Keratinocyte (primary cell): ENCODE data around the gene NTMT1. TPM values are rescaled to one million over a fixed set of nuclear protein-coding genes. Genes with fewer than 3 reads are reported as not detected.

Experiments used
- DNase-seq: peaks from one replicate; pipeline ENCODE4 v3.0.0-alpha.2; 2011; ENCODE audit warnings: low read depth, missing footprints, low spot score
- FAIRE-seq: peaks from 2 replicates; lab custom pipeline; 2011; peaks lifted over from hg19 to GRCh38; lab: Jason Lieb, UNC
- H2AFZ ChIP-seq: 2 replicates; pipeline ENCODE4 v1.6.0; 2012; ENCODE audit warnings: low read length, control low read depth, inconsistent platforms; ENCODE audit not compliant: control insufficient read depth
- H3K27ac ChIP-seq: 2 replicates; pipeline ENCODE4 v1.5.1; 2011; ENCODE audit warnings: low read length; ENCODE audit not compliant: control insufficient read depth, insufficient read depth
- H3K27me3 ChIP-seq: 3 replicates; pipeline ENCODE4 v1.6.0; 2011; ENCODE audit warnings: low read length; ENCODE audit not compliant: control insufficient read depth, insufficient read depth; ENCODE audit errors: extremely low read depth
- H3K36me3 ChIP-seq, 2 experiments: 2 replicates in 1 of 2; 3 replicates in 1 of 2; pipeline ENCODE4 v1.5.1; 2011; ENCODE audit warnings: low read length in 2 of 2, mild to moderate bottlenecking in 1 of 2; ENCODE audit not compliant: control insufficient read depth in 2 of 2, insufficient read depth in 2 of 2; ENCODE audit errors: extremely low read depth in 1 of 2
- H3K4me1 ChIP-seq: 3 replicates; pipeline ENCODE4 v1.5.1; 2011; ENCODE audit warnings: low read length; ENCODE audit not compliant: control insufficient read depth, insufficient read depth; ENCODE audit errors: extremely low read depth
- H3K4me2 ChIP-seq: 3 replicates; pipeline ENCODE4 v1.6.0; 2011; ENCODE audit warnings: low read depth, low read length; ENCODE audit not compliant: control insufficient read depth, insufficient read depth; ENCODE audit errors: extremely low read depth
- H3K4me3 ChIP-seq, 3 experiments: fragments of 200-600 bp in 1 of 3; sonication (generic) in 1 of 3; 2 replicates in 2 of 3; 3 replicates in 1 of 3; pipeline ENCODE4 v1.5.1; 2011 to 2016; ENCODE audit warnings: low read length in 3 of 3, mild to moderate bottlenecking in 3 of 3, control low read depth in 2 of 3, inconsistent platforms in 1 of 3, low read depth in 1 of 3, mixed read lengths in 1 of 3, mixed run types in 1 of 3, moderate library complexity in 1 of 3; ENCODE audit not compliant: control insufficient read depth in 2 of 3, insufficient read depth in 2 of 3; ENCODE audit errors: extremely low read depth in 1 of 3
- H3K79me2 ChIP-seq: 2 replicates; pipeline ENCODE4 v1.6.0; 2012; ENCODE audit warnings: low read length; ENCODE audit not compliant: control insufficient read depth, insufficient read depth
- H3K9ac ChIP-seq: 3 replicates; pipeline ENCODE4 v1.6.0; 2011; ENCODE audit warnings: low read length; ENCODE audit not compliant: control insufficient read depth, insufficient read depth; ENCODE audit errors: extremely low read depth
- H3K9me1 ChIP-seq: 3 replicates; pipeline ENCODE4 v1.6.0; 2011; ENCODE audit warnings: low read length; ENCODE audit not compliant: control insufficient read depth, insufficient read depth; ENCODE audit errors: extremely low read depth
- H3K9me3 ChIP-seq: 2 replicates; pipeline ENCODE4 v1.5.1; 2012; ENCODE audit warnings: low read depth, low read length; ENCODE audit not compliant: control insufficient read depth
- H4K20me1 ChIP-seq: 3 replicates; pipeline ENCODE4 v1.6.0; 2011; ENCODE audit warnings: low read length; ENCODE audit not compliant: control insufficient read depth, insufficient read depth; ENCODE audit errors: extremely low read depth
- CTCF ChIP-seq, 3 experiments: IDR thresholded peaks in 1 of 3; conservative IDR thresholded peaks in 1 of 3; optimal IDR thresholded peaks in 1 of 3; 2 replicates in 2 of 3; 3 replicates in 1 of 3; pipeline versions ENCODE3 to v1.5.1; 2011; ENCODE audit warnings: low read length in 3 of 3, mild to moderate bottlenecking in 3 of 3, moderate library complexity in 2 of 3, control low read depth in 1 of 3, inconsistent platforms in 1 of 3; ENCODE audit not compliant: insufficient read depth in 2 of 3; ENCODE audit errors: extremely low read depth in 1 of 3
- EZH2 ChIP-seq: IDR thresholded peaks from one replicate; pipeline ENCODE4 v1.6.1; 2012; ENCODE audit warnings: inconsistent platforms, mild to moderate bottlenecking, low read length, moderate library complexity
- dilution Hi-C: fragments of 300-500 bp; cut with MboI; formaldehyde crosslinking; loops from one replicate; pipeline ENCODE4 v1.7.0; 2020; ENCODE audit warnings: low sequenced_read_pairs; ENCODE audit not compliant: extremely low pct_ligation_motif_present
- polyA plus RNA-seq, 5 experiments: library from polyadenylated mRNA; depleted of rRNA in 3 of 5; stranded (reverse) in 3 of 5; stranded (forward) in 1 of 5; unstranded in 1 of 5; fragments of >200 nt; gene quantifications; 1 replicate in 1 of 5; 2 replicates in 3 of 5; 3 replicates in 1 of 5; pipeline versions ENCODE4 v1.2.1 to v1.2.3, GENCODE V29; 2011 to 2012; ENCODE audit warnings: missing spikeins in 2 of 5, low read depth in 1 of 5, low replicate concordance in 1 of 5

Gene NTMT1
- polyA plus RNA-seq, 1 donor (not counting 4 experiments of a cell fraction or from before 2014, with no cell fraction given) = 50.2 TPM

GRCh38 chr9:129675620-129676019, 49.7 kb downstream of the NTMT1 start:
- dilution Hi-C loops = no loop called here
- no peaks in the 10 kb centered on the region for H4K20me1 ChIP-seq

GRCh38 chr9:129676287-129676686, 50.3 kb downstream of the NTMT1 start:
- Histone ChIP-seq H3K79me2 (no peaks in the 10 kb centered on the region), H3K9me3 (no peaks in the 10 kb centered on the region), H3K9ac (no peak overlapping the region), H3K4me2 (no peak overlapping the region), H4K20me1 (no peaks in the 10 kb centered on the region), H3K36me3 (no peaks in the 10 kb centered on the region), H2AFZ (no peak overlapping the region), H3K9me1 (no peaks in the 10 kb centered on the region), H3K27ac (no peak overlapping the region), H3K4me3 (no peak overlapping the region), H3K27me3 (peaks cover 29% of the 10 kb centered on the region), H3K4me1 (peaks cover 3% of the 10 kb centered on the region)
- dilution Hi-C loops = no loop called here
- FAIRE-seq = no peak
- no peak for DNase-seq
- no peak for TF ChIP-seq EZH2
- TF ChIP-seq CTCF (optimal IDR thresholded peaks at IDR 0.05 in 1 of 3, IDR thresholded peaks at IDR 0.05 in 1 of 3, conservative IDR thresholded peaks at IDR 0.05 in 1 of 3; ENCODE audit: extremely low read depth in 1 of 3, insufficient read depth in 2 of 3, low read length in 3 of 3) = no peak

More at GRCh38 chr9:129675620-129676019, 49.7 kb downstream of the NTMT1 start:
- peaks cover 3% of the 10 kb centered on the region for H3K4me1 ChIP-seq
- no peak for DNase-seq
- H3K4me2 ChIP-seq = no peak overlapping the region
- no peaks in the 10 kb centered on the region for H3K79me2 ChIP-seq
- H3K27me3 ChIP-seq = peaks cover 29% of the 10 kb centered on the region
- no peaks in the 10 kb centered on the region for H3K36me3 ChIP-seq
- no peaks in the 10 kb centered on the region for H3K9me1 ChIP-seq
- no peak for TF ChIP-seq EZH2
- H3K9ac ChIP-seq = no peak overlapping the region
- no peak overlapping the region for H3K27ac ChIP-seq
- no peak overlapping the region for H3K4me3 ChIP-seq
- FAIRE-seq = no peak
- H2AFZ ChIP-seq = no peak overlapping the region
- no peaks in the 10 kb centered on the region for H3K9me3 ChIP-seq

- dilution Hi-C loops = no loop called here
- no peak overlapping the region for H3K4me3 ChIP-seq
- H3K9me3 ChIP-seq = no peaks in the 10 kb centered on the region
- no peak overlapping the region for H2AFZ ChIP-seq
- no peak for TF ChIP-seq CTCF (optimal IDR thresholded peaks at IDR 0.05 in 1 of 3, IDR thresholded peaks at IDR 0.05 in 1 of 3, conservative IDR thresholded peaks at IDR 0.05 in 1 of 3; ENCODE audit: extremely low read depth in 1 of 3, insufficient read depth in 2 of 3, low read length in 3 of 3)
- no peak for TF ChIP-seq EZH2
- no peak overlapping the region for H3K27ac ChIP-seq
- no peaks in the 10 kb centered on the region for H3K79me2 ChIP-seq
- no peaks in the 10 kb centered on the region for H3K9me1 ChIP-seq
- DNase-seq (no peak), FAIRE-seq (no peak)
- no peaks in the 10 kb centered on the region for H3K36me3 ChIP-seq
- H3K4me2 ChIP-seq = no peak overlapping the region
- no peak overlapping the region for H3K9ac ChIP-seq
- H3K4me1 ChIP-seq = peaks cover 2% of the 10 kb centered on the region
- peaks cover 29% of the 10 kb centered on the region for H3K27me3 ChIP-seq
- no peaks in the 10 kb centered on the region for H4K20me1 ChIP-seq
These were observed 51.0 kb downstream of the NTMT1 start for GRCh38 chr9:129676975-129677374.
